GM21825 (cell line): ENCODE data around the gene FHDC1.
"Not testable (repeated sequence)": the region's sequence is repeated elsewhere in the genome, so short reads cannot be mapped to it uniquely, and the experiment has no call there.

Experiments used
- ATAC-seq: cut with Tn5 transposase; IDR thresholded peaks from one replicate; pipeline ENCODE4 v1.9.1; 2021; ENCODE audit warnings: mild to moderate bottlenecking, moderate library complexity; ENCODE audit not compliant: unreplicated experiment

FHDC1 gene, protein sequence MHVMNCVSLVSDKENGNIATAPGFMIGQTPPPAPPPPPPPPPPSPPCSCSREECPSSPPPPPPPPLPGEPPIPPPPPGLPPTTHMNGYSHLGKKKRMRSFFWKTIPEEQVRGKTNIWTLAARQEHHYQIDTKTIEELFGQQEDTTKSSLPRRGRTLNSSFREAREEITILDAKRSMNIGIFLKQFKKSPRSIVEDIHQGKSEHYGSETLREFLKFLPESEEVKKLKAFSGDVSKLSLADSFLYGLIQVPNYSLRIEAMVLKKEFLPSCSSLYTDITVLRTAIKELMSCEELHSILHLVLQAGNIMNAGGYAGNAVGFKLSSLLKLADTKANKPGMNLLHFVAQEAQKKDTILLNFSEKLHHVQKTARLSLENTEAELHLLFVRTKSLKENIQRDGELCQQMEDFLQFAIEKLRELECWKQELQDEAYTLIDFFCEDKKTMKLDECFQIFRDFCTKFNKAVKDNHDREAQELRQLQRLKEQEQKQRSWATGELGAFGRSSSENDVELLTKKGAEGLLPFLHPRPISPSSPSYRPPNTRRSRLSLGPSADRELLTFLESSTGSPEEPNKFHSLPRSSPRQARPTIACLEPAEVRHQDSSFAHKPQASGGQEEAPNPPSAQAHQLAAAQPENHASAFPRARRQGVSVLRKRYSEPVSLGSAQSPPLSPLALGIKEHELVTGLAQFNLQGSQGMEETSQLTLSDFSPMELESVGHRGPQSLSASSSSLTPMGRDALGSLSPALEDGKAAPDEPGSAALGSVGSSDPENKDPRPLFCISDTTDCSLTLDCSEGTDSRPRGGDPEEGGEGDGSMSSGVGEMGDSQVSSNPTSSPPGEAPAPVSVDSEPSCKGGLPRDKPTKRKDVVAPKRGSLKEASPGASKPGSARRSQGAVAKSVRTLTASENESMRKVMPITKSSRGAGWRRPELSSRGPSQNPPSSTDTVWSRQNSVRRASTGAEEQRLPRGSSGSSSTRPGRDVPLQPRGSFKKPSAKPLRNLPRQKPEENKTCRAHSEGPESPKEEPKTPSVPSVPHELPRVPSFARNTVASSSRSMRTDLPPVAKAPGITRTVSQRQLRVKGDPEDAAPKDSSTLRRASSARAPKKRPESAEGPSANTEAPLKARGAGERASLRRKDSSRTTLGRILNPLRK

DNA sequence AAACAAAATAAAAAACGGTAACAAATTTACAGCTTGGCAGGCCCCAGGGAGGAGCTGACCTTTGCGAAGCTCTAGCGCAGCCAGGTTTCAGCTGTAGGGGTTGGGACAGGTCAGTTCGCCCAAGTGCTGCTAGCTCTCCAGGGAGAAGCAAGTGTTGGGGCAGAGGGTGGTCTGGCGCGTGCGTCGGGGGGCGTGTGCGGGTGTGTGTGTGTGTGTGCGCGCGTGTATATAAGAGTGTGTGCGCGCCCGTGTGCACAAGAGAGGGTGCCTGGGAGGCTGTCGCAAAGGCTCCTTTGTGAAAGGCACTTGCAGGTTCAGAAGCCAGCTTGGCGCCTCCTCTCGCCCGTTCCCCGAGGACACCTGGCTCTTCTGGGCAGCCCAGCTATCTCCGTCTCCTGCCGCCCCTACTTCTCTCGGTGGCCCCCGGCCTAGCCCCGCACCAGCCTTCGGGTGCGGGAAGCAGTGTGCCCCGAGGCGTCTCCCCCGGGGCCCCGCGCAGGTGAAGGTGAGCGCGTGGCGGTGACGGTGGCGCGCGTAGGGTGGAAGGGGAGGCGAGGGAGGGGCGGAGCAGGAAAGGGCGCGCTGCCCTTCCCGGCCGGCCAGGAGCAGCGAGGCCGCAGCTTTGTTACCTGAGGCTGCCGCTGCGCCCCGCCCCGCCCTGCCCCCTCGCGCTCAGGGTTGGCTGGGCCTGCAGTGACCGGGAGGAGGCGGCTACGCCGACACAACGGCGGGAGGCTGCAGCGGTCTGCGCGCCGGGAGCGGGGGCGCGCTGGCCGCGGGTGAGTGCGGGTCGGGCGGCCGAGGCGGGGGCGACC, at the start of gene FHDC1:
TSS of gene FHDC1 (plus strand) at position 693 of the 815 bp plus-strand sequence. CDS start 6,735 bp downstream, outside the sequence.
- no peak for ATAC-seq

DNA sequence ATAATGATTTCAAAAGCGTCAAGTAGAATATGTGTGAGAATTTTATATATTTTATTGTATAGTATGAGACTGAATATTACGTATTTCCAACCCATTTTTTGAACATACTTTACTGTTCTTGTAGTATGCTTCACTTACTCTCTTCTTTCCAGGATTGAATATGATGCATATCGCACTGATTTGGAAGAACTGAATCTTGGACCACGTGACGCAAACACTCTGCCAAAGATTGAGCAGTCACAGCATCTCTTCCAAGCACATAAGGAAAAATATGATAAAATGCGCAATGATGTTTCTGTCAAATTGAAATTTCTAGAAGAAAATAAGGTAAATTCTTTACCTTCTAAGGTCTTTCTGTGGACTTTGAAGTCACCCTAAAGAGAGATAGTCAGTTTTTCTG, 48.1 kb upstream of the FHDC1 start:
- no peak for ATAC-seq

DNA sequence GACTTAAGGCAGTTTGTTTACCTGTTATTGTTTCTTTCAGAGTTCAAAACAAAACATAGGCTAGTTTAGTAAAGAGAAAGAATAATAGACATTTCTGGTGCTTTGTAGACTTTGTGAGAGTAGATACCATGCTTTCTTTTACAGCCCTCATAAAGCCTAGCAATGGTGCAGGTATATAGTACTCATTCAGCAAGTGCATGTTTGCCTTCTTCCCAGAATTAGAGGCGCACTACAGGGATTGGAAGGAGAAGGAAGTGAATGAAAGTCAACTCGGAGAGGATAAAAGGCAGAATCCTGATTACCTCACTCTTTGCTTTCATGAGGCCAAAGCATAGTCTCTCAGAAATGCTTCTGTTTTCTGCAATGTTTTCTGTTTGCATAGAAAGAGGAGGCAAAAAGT, 43.1 kb upstream of the FHDC1 start:
- no peak for ATAC-seq

DNA sequence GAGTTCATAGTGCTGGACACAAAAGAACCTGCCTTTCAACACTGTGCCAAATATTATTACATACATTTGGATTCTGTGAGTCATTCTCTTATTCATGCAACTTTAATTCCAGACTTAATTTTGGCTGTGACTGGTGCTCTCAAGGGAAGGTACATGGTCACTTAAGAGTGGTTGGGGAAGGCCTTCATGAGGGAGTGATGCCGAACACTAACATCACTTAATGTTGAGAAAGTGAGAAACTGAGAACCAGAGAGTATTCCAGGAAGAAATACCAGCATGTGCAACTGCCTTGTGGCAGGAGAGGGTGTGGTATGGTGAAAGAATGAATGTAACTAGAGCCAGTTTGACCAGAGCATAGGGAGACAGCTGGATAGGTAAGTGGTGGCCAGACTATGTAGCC, 41.5 kb upstream of the FHDC1 start:
- no peak for ATAC-seq

DNA sequence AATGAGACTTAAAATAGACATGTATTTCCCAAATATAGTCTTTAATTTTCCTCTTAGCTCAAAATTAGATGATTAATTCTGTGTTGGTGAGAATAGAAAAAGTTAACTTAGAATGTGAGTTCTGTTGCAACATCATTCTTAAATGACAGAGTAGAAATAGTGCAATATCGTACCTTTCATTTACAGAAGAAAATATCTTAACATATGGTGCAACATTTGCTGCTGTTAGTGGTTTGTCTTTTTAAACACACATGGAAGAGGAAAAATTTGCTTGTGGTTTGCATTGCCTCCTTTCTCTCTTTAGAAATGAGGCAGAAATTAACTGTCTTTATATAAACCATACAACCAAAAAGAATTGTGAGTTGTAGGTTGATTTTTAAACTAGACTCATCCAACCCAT, 39.3 kb upstream of the FHDC1 start:
- no peak for ATAC-seq

DNA sequence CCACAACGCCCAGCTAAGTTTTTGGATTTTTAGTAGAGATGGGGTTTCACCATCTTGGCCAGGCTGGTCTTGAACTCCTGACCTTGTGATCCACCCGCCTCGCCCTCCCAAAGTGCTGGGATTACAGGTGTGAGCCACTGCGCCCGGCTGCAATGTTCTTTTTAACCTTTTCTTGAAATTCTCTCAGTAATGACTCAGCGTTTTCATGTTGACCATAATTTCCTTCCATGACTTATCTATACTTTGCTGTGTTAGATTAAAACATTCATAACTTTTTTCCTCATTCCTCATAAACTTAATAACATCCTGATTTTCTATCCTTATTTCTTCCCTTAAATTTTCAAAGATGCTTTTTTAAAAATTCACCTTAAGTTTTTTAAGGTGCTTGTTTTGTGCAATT, 38.0 kb upstream of the FHDC1 start:
- ATAC-seq = not testable (repeated sequence)

DNA sequence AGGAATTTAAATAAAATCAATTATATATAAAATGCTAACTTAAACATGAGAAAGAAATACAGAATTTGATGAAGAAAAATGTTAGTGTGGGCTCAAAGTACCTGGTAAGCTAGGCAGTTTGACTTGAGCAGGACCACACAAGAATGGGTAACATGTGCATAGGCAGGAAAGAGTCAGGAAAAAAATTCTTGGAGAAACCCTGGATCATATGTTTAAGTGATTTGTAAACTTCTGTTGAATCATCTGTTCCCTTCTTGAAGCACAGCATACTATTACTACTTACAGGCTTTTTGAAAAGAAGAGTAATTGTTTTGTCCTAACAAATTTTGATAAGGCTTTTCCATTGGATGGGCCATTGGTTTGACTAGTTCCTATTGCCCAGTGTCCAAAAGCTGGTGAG, 37.5 kb upstream of the FHDC1 start:
- ATAC-seq = no peak

DNA sequence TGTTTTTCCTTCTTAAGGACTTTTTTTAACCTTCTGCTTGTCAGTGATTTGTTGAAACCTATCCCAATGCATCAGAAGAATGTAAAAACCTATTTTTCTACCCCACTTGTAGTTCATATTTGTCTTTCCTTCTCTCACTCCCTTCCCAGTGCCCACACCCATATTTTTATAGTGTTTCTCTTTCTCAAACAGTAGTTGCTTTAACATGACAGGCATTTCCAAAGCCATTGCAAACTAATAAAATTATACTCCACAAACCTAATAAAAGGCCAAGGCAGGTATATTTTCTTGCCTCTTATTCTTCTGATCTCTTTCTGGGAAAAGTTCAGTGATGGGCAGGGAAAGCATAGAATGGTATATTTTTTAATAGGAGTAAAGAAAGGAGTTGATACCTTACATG, 35.7 kb upstream of the FHDC1 start:
- no peak for ATAC-seq

DNA sequence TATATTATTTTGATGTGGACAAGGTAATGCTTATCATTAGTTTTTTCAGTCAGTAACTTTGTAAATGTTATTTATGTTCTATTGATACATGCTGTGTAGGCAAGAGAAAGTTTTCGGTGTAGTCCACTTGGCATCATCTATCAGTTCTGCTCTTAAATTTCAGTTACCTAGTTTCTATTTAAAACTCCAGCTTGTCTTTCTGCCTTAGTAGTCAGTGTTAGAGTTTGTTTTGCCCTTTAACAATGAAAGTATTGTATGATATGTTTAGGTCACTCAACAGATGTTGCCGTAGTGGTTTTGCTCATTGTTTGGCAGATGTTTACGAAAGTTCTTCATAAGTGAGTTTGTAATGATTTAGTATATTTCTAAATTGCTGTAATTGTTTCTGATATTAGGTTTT, 34.9 kb upstream of the FHDC1 start:
- ATAC-seq = no peak

DNA sequence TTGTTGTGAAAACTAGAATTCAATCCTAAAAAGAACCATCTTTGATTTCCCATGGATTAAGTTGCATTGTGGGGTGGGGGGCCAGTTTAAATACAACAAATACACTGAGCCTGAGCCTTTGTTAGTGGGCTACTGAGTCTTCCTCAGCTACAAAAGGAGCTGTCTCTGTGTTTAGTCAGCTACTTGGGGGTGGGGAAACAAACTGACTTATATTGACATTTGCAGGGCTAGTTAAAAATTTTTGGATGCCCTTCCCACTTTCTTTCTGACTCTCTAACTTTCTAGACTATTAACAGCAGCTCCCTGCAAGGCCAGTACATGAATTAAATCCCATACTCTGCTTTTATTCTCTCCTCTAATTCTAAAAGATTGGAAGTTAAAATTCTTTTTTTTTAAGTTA, 32.5 kb upstream of the FHDC1 start:
- ATAC-seq = no peak

DNA sequence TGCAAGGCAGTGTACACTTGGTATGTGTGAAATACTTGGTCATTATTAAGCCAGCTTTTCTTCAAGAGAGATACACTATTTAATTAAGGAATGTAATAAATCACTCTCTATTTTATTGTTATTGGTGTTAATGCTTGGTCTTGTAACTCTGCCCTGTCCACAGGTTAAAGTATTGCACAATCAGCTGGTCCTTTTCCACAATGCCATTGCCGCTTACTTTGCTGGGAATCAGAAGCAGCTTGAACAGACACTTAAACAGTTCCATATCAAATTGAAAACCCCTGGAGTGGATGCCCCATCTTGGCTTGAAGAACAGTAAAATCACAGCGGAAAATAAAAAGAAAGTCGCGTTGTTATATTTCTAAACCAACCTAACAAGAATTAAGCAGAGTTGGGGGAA, 26.2 kb upstream of the FHDC1 start:
- ATAC-seq = no peak

DNA sequence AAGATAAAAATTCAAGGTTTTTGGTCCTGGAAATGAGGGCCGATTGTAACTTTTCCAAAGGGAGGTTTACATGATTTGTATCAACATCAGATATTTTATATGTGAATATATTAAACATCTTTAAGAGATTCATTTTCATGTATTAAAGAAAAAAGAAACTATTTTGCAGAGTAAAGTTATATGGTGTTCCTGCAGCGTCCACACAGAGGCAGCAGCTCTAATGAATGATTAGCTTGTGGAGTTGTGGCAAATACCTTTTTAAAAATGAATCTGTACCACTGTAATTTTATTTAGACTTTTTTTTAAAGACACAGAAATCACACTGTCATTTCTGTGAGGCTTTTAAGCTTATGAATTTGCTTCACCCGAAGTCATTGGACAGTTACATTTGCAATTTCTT, 25.6 kb upstream of the FHDC1 start:
- ATAC-seq = no peak

DNA sequence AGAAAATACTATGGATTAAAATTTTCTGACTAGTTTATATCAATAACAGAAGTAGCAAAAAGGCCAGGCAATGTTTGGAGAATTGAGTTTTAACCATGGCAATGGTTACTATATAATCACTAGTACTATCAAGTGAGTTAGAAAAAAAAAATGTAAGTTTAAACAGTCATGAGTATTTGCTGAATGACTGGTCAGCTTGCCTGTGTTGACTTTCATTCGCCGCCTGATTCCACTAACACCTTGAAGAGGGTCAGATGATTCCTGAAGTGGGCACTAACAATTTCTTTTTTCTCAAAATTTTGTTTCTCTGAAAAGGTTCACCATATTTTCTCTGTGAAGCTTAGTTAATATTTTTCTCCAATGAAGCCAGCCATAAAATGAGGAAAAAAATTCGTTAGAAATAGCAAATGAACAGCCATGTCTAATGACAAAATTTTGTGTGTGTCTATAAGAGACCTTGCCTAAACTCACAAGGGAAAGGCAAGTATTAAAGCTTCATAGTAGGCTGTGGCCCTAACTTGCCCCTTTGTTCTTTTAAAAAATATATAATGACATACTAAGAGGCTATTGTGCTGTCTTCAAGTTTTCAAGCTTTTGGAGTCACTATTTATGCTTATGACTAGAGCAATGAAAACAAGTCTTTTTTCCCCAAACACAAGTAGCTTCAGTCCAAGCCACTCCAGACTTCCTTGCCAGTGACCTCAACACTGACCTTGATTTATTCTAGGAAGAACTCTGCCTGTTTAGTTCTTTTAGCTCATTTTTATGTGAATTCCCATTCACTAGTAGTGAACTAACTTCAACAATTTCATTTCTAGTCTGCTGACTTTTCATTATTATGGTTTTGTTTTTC, 18.4 kb upstream of the FHDC1 start:
- ATAC-seq = no peak

DNA sequence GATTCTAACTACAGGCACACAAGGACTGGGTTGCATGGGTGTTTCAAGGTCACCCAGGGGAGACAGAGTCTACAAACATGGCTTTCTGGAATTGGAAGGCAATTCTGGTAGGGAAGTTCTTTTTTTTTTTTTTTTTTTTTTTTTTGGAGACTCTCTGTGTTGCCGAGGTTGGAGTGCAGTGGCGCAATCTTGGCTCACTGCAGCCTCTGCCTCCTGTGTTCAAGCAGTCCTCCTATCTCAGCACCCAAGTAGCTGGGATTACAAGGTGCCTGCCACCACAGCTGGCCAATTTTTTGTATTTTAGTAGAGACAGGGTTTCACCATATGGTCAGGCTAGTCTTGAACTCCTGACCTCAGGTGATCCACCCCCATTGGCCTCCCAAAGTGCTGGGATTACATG, 16.3 kb upstream of the FHDC1 start:
- no peak for ATAC-seq

DNA sequence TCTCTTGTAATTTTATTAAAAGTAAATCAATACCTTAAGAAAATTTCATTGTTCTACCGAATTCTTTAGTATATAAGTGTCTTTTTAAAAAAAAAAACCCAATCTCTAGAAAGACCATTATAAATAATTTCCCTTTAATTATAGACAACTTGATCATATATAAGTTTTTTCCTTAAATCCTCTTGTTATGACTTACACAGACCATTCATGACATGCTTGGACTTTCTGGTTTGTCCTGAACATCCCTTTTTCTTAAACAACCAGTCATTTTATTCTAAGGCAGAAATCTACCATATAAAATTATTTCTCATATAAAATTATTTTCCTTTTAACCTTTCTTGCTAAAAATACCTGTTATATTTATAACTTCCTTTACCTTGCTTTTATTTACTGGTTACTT, 15.4 kb upstream of the FHDC1 start:
- no peak for ATAC-seq

DNA sequence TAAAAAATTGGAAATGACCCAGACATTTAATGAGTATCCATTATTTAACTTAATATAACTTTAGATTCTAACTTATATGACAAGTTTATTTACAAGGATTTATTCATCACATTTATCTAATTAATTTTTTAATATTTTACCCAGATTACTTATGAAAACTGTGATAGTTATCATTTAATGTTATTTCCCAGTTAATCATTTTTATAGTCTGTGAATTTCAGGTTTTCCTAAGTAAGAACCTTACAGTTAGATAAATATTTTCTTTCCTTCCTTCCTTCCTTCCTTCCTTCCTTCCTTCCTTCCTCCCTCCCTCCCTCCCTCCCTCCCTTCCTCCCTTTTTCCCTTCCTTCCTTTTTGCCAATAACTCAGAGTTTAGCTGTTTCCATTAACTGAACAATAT, 14.8 kb upstream of the FHDC1 start:
- ATAC-seq = no peak

DNA sequence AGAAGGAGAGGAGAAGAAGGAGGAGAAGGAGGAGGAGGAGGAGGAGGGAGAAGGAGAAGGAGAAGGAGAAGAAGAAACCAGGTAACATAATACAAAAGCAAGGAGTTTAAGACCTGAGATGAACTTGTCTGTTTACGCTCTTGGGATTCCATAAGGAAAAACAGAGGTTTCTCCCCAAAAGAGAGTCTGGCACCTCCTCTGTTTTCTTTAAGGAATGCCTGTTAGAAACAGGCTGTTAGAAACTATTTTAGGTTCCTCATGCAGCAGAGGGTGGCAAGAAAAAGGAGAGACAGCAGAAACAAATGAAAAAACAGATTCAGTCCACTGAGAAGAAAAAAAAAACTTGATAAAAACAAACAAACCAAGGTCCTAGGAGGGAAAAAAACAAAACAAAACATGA, 10.3 kb upstream of the FHDC1 start:
- ATAC-seq = no peak

DNA sequence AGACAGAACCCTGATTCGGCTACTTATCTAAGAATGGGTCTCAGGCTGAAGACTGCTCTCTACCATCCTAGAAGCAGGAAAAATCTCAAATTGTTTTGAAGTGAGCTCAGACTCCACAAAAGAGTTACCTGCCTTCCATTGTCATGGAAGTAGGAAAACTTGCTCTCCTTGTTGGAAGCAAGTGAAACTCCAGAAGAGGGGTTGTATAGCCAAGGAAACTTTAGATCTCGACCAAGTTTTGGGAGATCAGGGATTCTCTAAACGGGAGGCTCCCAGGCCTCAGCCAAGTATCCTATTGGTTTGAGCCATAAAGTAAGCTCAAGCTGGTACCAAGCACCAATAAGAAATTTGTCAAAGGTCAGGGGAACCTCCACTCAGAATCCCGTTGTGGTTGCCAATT, 9.2 kb upstream of the FHDC1 start:
- no peak for ATAC-seq

DNA sequence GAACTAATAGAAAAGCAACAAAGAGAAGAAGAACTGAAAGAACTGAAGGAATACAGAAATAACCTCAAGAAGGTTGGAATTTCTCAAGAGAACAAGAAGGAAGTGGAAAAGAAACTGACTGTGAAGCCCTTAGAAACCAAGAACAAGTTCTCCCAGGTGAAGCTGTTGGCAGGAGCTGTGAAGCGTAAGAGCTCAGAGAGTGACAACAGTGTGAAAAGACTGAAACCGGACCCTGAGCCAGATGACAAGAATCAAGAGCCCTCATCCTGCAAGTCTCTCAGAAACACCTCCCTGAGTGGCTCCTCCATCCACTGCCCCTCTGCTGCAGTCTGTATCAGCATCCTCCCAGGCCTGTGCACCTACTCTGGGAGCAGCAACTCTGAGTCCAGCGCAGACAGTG, 8.4 kb upstream of the FHDC1 start:
- no peak for ATAC-seq

DNA sequence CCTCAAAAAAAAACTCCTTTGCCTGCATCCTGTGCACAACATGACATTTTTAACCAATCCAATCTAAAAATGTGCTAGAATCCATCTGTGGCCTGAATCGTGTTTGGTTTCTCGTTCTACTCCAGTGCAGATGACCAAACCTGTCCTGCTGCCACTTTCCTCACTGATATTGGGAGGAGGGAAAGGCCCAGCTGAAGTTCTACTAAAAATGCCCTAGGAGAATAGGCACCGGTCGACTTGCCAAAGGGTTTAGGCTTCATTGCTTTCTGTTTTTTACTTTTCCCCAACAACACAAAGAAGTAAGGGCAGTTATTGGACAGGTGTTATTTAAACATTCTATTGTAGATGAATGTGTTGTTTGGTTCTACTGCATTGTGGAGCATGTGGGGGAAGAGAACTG, 7.8 kb upstream of the FHDC1 start:
- ATAC-seq = no peak
